Measurements from ENCODE around the gene MAP4K3. TPM values are rescaled to one million over a fixed set of nuclear protein-coding genes. Genes with fewer than 3 reads are reported as not detected.

Gene MAP4K3
- total RNA-seq, 1 donor from 2014 or later = 11.0 TPM

GRCh38 chr2:39475006-39475405 lies 37.9 kb upstream of the MAP4K3 start:
- Mint-ChIP-seq H3K36me3 (ENCODE audit: low read depth) (no peaks in the 10 kb centered on the region), H3K4me3 (no peak overlapping the region), H3K9me3 (no peaks in the 10 kb centered on the region), H3K27me3 (no peaks in the 10 kb centered on the region), H3K27ac (no peak overlapping the region), H3K4me1 (peaks cover 38% of the 10 kb centered on the region)
- intact Hi-C loops (cut with micrococcal nuclease) = loop anchor here (5.0 kb wide), 1 partner anchor 52 kb away; no protein-coding TSS in a partner anchor
- ATAC-seq (ENCODE audit: low read depth) (no peak), DNase-seq (no peak)
- POLR2A ChIA-PET = interaction anchor here (0.6 to 2.0 kb wide), 3 partner anchors 13 to 37 kb away, joined by 3 to 9 read pairs (median 3); partner anchors contain the start of gene MAP4K3
- no peak for TF ChIP-seq CTCF (IDR thresholded peaks at IDR 0.05)
- CTCF ChIA-PET = interaction anchor here (0.6 kb wide), 1 partner anchor 119 kb away, joined by 3 read pairs; no protein-coding TSS in a partner anchor

GRCh38 chr2:39470580-39470979 lies 33.5 kb upstream of the MAP4K3 start:
- CTCF ChIA-PET = no interaction called here
- no peak for ATAC-seq (ENCODE audit: low read depth)
- H3K27me3 Mint-ChIP-seq = no peaks in the 10 kb centered on the region
- H3K36me3 Mint-ChIP-seq (ENCODE audit: low read depth) = no peaks in the 10 kb centered on the region
- intact Hi-C loops (cut with micrococcal nuclease) = no loop called here
- DNase-seq = no peak
- no peaks in the 10 kb centered on the region for H3K9me3 Mint-ChIP-seq
- peaks cover 30% of the 10 kb centered on the region for H3K4me1 Mint-ChIP-seq
- POLR2A ChIA-PET = interaction anchor here (0.7 to 1.2 kb wide), 2 partner anchors 33 to 123 kb away, joined by 3 to 5 read pairs; no protein-coding TSS in a partner anchor
- H3K27ac Mint-ChIP-seq = no peak overlapping the region
- H3K4me3 Mint-ChIP-seq = no peak overlapping the region
- no peak for TF ChIP-seq CTCF (IDR thresholded peaks at IDR 0.05)

- H3K9me3 Mint-ChIP-seq = no peaks in the 10 kb centered on the region
- TF ChIP-seq CTCF (IDR thresholded peaks at IDR 0.05) = no peak
- DNase-seq (no peak), ATAC-seq (ENCODE audit: low read depth) (peak; percentile 96)
- CTCF ChIA-PET = no interaction called here
- no peaks in the 10 kb centered on the region for H3K27me3 Mint-ChIP-seq
- no peaks in the 10 kb centered on the region for H3K36me3 Mint-ChIP-seq (ENCODE audit: low read depth)
- POLR2A ChIA-PET = interaction anchor here (0.7 to 1.5 kb wide), 4 partner anchors 18 to 124 kb away, joined by 3 to 5 read pairs (median 3); no protein-coding TSS in a partner anchor
- peaks cover 28% of the 10 kb centered on the region for H3K4me1 Mint-ChIP-seq
- H3K27ac Mint-ChIP-seq = peak overlapping the region; percentile 20
- H3K4me3 Mint-ChIP-seq = no peak overlapping the region
- intact Hi-C loops (cut with micrococcal nuclease) = no loop called here
Measured at GRCh38 chr2:39469807-39470206, 32.7 kb upstream of the MAP4K3 start.

- Mint-ChIP-seq H3K36me3 (ENCODE audit: low read depth) (no peaks in the 10 kb centered on the region), H3K27me3 (no peaks in the 10 kb centered on the region), H3K27ac (no peak overlapping the region), H3K4me1 (peaks cover 25% of the 10 kb centered on the region), H3K9me3 (no peaks in the 10 kb centered on the region), H3K4me3 (no peak overlapping the region)
- POLR2A ChIA-PET = interaction anchor here (1.2 to 1.5 kb wide), 3 partner anchors 19 to 125 kb away, joined by 3 read pairs; no protein-coding TSS in a partner anchor
- CTCF ChIA-PET = no interaction called here
- DNase-seq (no peak), ATAC-seq (ENCODE audit: low read depth) (no peak)
- intact Hi-C loops (cut with micrococcal nuclease) = no loop called here
- TF ChIP-seq CTCF (IDR thresholded peaks at IDR 0.05) = no peak
Measured at GRCh38 chr2:39468579-39469451, 31.7 kb upstream of the MAP4K3 start.

GRCh38 chr2:39466311-39466710 lies 29.2 kb upstream of the MAP4K3 start:
- no peak overlapping the region for H3K4me3 Mint-ChIP-seq
- TF ChIP-seq CTCF (IDR thresholded peaks at IDR 0.05) = no peak
- H3K27me3 Mint-ChIP-seq = no peaks in the 10 kb centered on the region
- H3K9me3 Mint-ChIP-seq = no peaks in the 10 kb centered on the region
- no peaks in the 10 kb centered on the region for H3K36me3 Mint-ChIP-seq (ENCODE audit: low read depth)
- POLR2A ChIA-PET = no interaction called here
- no peak overlapping the region for H3K27ac Mint-ChIP-seq
- DNase-seq = no peak
- CTCF ChIA-PET = no interaction called here
- H3K4me1 Mint-ChIP-seq = peaks cover 25% of the 10 kb centered on the region
- no peak for ATAC-seq (ENCODE audit: low read depth)
- intact Hi-C loops (cut with micrococcal nuclease) = no loop called here

Measured in activated B cell treated with CpG ODN at 0.5 μM for 24 hours (primary cell).